Measurements from ENCODE around the gene SEPHS2.
"Not testable (repeated sequence)": the region's sequence is repeated elsewhere in the genome, so short reads cannot be mapped to it uniquely, and the experiment has no call there.

SEPHS2 gene

DNA sequence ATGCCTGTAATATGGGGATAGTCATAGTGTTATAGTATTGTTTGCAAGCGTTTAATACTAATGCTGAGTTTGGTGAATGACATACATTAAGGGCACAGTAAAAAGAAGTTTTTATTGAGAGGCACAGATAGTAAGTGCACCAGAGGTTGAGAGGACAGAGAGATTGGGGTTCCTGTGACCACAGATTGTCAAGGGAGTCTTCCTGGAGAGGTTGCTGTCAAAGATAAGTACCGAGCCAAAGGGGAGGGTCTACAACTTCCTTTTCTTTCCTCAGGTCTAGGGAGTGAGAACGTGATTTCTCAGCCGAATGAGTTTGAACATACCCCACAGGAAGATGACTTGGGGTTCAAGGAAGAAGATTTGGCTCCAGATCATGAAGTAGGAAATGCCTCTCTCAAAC lies 48.6 kb downstream of the SEPHS2 start:
- no peak for TF ChIP-seq CTCF (IDR thresholded peaks at IDR 0.05; ENCODE audit: low read depth, low read length, missing control alignments)
- no peak for DNase-seq (ENCODE audit: low read depth)
- H3K4me3 ChIP-seq (ENCODE audit: low read depth, low read length), result no peak overlapping the region

DNA sequence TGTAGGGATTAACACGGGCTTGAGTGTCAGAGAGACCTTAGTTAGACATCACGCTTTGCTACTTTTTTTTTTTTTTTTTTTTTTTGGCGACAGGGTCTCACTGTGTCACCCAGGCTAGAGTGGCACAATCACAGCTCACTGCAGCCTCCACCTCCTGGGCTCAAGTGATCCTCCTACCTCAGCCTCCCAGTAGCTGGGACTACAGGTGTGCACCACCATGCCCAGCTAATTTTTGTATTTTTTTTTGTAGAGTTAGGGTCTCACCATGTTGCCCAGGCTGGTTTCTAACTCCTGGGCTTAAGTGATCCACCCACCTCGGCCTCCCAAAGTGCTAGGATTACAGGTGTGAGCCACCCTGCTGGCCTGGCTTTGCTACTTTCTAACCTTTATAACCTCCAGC lies 49.0 kb downstream of the SEPHS2 start:
- not testable (repeated sequence) for H3K4me3 ChIP-seq (ENCODE audit: low read depth, low read length); DNase-seq (ENCODE audit: low read depth)

GRCh38 chr16:30395992-30396585 lies 49.6 kb downstream of the SEPHS2 start:
- H3K4me3 ChIP-seq (ENCODE audit: low read depth, low read length), result peak overlapping the region; percentile 92
- TF ChIP-seq CTCF (IDR thresholded peaks at IDR 0.05; ENCODE audit: low read depth, low read length, missing control alignments), result no peak
- DNase-seq (ENCODE audit: low read depth), result no peak

DNA sequence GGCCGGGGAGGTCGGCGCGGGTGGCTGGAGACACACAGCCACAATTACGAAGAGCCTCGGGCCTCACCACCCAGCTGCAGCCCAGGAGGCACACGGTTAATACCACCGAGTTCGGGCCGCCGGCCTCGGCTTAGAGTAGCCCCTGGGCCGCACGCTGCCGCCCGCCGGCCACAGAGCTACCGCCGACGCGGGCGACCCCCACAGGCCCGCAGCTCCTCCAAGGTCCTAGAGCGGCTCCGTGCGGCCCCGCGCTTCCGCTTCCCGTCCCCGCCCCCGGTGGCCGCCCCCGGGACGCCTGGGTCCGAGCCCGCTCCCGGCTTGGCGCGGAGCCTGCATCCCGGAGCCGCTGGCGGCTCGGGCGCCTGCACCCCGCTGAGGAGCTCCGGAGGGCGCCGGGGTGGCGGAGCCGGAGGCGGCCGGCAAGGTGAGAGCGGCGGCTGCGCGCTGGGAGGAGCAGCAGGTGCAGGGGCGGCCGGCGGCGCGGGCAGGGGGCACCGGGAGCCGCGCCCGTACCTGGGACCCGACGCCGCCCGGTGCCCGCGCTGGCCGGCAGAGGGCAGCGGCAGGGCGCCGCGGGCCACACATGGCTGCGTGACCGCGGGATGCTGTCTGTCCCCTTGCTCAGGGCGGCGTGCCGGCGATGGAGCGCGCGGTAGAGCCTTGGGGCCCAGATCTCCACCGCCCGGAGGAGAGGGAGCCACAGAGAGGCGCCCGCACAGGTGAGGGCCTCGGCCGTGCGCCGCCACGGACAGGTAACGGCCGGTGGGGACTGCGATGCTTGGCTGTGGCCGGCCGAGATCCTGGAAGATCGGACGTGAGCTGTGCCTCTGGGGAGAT lies 50.3 kb downstream of the SEPHS2 start, which contains the start of gene ZNF48:
Gene ZNF48, plus strand, starts transcription at position 266 of the 837 bp plus-strand sequence. Its CDS starts 375 bp downstream, at position 641.
- peak within 1 kb of the TSS; percentile 92 for H3K4me3 ChIP-seq (ENCODE audit: low read depth, low read length)
- no peak for DNase-seq (ENCODE audit: low read depth)
- peak; percentile 28 for TF ChIP-seq CTCF (IDR thresholded peaks at IDR 0.05; ENCODE audit: low read depth, low read length, missing control alignments)

- no peak for TF ChIP-seq CTCF (IDR thresholded peaks at IDR 0.05; ENCODE audit: low read depth, low read length, missing control alignments)
- DNase-seq (ENCODE audit: low read depth), result no peak
Observed at GRCh38 chr16:30394592-30395154, 51.0 kb downstream of the SEPHS2 start.

More at GRCh38 chr16:30394592-30395154, 51.0 kb downstream of the SEPHS2 start:
- peak overlapping the region; percentile 92 for H3K4me3 ChIP-seq (ENCODE audit: low read depth, low read length)
